ENCODE measurements around the gene SAMD8. TPM values are rescaled to one million over a fixed set of nuclear protein-coding genes. Genes with fewer than 3 reads are reported as not detected.
"Not testable (repeated sequence)": the region's sequence is repeated elsewhere in the genome, so short reads cannot be mapped to it uniquely, and the experiment has no call there.

SAMD8 gene
- polyA plus RNA-seq, 3 donors = 3.0 to 14.1 (median 10.9) TPM

- H3K27ac ChIP-seq (ENCODE audit: low read depth, low read length) = no peak overlapping the region
Observed at GRCh38 chr10:75176046-75176445, 64.6 kb downstream of the SAMD8 start.

GRCh38 chr10:75176736-75177135, 65.3 kb downstream of the SAMD8 start:
- WGBS, 3 donors = 95 to 100% (median 98%) methylated on average over 1 of the region's 1 CpG
- no peak overlapping the region for H3K27ac ChIP-seq (ENCODE audit: low read depth, low read length)

More at GRCh38 chr10:75176046-75176445, 64.6 kb downstream of the SAMD8 start:
- WGBS, 3 donors = 88 to 94% (median 94%) methylated on average over 6 of the region's 6 CpGs

DNA sequence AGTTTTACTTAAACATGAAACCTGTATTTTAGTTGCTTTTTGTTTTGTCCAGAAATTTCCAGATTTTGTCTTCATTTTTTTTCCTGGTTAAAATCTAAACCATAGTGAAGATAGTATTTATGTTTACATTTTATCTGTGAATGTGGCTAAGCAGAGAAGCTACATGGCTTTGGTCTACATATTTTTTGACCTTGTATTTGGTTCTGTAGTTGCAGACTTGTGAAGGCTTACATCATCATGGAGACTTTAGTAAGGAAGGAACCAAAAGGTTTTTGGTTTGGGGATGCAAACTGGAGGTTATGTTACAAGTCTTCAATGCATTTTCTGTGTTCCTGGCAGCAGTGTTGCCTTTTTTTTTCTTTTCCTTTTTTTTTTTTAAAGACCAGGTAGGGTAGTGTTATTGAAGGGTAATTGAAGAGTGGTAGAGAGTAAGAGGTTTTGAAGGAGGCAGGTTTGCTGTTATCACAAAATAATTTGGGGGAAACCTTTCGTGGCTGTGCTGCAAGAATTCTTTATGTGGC, 68.3 kb downstream of the SAMD8 start:
- H3K27ac ChIP-seq (ENCODE audit: low read depth, low read length) = no peak overlapping the region
- 88 to 100% (median 96%) methylated on average over 1 of the region's 1 CpG for WGBS, 3 donors

DNA sequence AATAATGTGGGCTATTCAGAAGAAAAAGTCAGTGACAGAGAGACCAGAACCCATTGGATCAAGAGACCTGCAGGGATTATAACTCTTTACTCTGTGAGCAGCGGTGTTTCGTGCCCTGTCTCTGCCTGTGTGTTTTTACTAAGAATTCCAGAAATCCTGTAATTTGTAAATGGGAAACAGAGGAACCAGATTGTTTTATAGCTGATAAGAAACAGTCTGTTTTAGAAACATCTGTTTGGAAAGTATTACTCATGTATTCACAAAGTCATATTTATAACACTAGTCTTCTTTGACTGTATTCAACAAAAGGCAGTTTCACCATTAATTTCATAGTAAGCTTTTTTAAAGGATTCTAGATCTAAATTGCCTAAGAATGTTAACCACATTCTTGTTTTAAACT, 69.1 kb downstream of the SAMD8 start:
- WGBS, 3 donors = 79 to 97% (median 88%) methylated on average over 2 of the region's 2 CpGs
- no peak overlapping the region for H3K27ac ChIP-seq (ENCODE audit: low read depth, low read length)

DNA sequence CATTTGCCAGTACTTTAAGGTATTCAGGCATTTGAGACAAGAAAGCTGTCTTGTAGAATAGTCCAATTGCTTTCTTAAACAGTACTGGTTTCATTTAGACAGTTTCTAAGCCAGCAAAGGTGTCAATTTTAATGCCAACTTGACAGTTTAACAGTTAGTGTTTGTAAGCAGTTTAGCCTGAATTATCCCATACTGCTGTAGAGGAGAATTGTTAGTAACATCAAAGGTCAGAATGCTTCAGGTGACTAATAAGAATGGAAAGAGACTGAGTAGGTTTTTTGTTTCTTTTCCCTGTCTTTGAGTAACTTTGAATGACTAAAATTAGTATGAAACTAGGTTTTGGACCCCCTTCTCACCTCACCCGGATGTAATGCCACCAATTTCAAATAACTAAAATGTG, 69.6 kb downstream of the SAMD8 start:
- 88 to 97% (median 96%) methylated on average over 1 of the region's 1 CpG for WGBS, 3 donors
- no peak overlapping the region for H3K27ac ChIP-seq (ENCODE audit: low read depth, low read length)

- WGBS, 3 donors = 70 to 78% (median 70%) methylated on average over 4 of the region's 4 CpGs
- no peak overlapping the region for H3K27ac ChIP-seq (ENCODE audit: low read depth, low read length)
Observed at GRCh38 chr10:75186310-75186709, 74.9 kb downstream of the SAMD8 start.

- 68 to 93% (median 88%) methylated on average over 3 of the region's 3 CpGs for WGBS, 3 donors
- no peak overlapping the region for H3K27ac ChIP-seq (ENCODE audit: low read depth, low read length)
Observed at GRCh38 chr10:75187961-75188426, 76.5 kb downstream of the SAMD8 start.

- WGBS, 3 donors = 91 to 97% (median 96%) methylated on average over 9 of the region's 9 CpGs
- not testable (repeated sequence) for H3K27ac ChIP-seq (ENCODE audit: low read depth, low read length)
Observed at GRCh38 chr10:75188522-75188921, 77.1 kb downstream of the SAMD8 start.

GRCh38 chr10:75189266-75190096, 78.0 kb downstream of the SAMD8 start:
- H3K27ac ChIP-seq (ENCODE audit: low read depth, low read length) = no peak overlapping the region
- WGBS, 3 donors = 91 to 96% (median 93%) methylated on average over 11 to 12 of the region's 12 CpGs

DNA sequence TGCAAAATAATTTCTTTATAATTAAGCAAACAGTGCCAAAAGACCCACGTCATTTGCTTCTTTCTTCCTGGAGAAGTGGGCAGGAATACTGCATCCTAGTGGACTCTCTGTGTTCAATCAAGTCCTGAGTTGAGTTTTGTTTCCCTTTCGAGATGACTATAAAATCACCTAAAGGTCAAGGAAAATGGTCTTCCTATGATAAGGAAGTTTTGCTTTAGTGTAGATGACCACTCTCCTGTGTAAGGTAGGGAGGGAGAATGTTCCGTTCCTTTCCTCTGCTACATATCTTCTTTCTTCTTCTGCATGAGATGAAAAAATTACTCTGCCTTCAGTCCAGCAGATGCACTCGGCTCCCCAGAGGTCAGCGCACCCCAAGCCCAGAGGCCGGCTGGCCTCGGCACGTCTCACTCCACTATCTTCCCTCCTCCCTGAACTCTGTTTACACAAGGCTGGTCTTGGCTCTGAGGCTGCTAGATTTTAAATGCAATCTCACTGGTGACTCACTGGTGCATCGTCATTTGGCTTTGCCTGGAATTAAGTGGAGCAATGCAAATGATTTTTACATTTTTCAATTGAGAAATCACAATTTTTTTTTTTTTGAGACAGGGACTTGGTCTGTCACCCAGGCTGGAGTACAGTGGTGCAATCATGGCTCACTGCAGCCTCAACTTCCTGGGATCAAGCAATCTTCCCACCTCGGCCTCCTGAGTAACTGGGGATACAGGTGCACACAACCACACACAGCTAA, 80.5 kb downstream of the SAMD8 start:
- 26 to 57% (median 51%) methylated on average over 10 of the region's 10 CpGs for whole genome bisulfite sequencing, 3 donors
- peak overlapping the region; percentile 69 for H3K27ac ChIP-seq (ENCODE audit: low read depth, low read length)

DNA sequence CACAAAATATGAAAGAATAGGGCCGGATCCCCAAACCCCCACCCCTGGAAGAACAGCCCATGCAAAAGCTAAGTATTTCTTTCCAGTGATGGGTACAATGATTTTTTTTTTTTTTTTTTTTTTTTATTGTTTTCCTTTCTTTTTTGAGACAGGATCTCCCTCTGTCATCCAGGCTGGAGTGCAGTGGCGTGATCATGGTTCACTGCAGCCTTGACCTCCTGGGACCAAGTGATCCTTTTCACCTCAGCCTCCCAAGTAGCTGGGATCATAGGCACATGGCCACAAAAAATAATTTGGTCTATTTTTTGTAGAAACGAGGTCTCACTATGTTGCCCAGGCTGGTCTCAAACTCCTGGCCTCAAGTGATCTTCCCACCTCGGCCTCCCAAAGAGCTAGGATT, 83.2 kb downstream of the SAMD8 start:
- 92 to 98% (median 95%) methylated on average over 4 of the region's 4 CpGs for WGBS, 3 donors
- not testable (repeated sequence) for H3K27ac ChIP-seq (ENCODE audit: low read depth, low read length)

GRCh38 chr10:75195035-75195763, 83.7 kb downstream of the SAMD8 start:
- WGBS, 3 donors = 90 to 95% (median 93%) methylated on average over 6 of the region's 6 CpGs
- no peak overlapping the region for H3K27ac ChIP-seq (ENCODE audit: low read depth, low read length)

- WGBS, 3 donors = 78 to 90% (median 85%) methylated on average over 3 of the region's 3 CpGs
- no peak overlapping the region for H3K27ac ChIP-seq (ENCODE audit: low read depth, low read length)
Observed at GRCh38 chr10:75197066-75197465, 85.6 kb downstream of the SAMD8 start.

- no peak overlapping the region for H3K27ac ChIP-seq (ENCODE audit: low read depth, low read length)
- 81 to 87% (median 84%) methylated on average over 2 of the region's 2 CpGs for WGBS, 3 donors
Observed at GRCh38 chr10:75197906-75198305, 86.5 kb downstream of the SAMD8 start.

GRCh38 chr10:75199949-75200348, 88.5 kb downstream of the SAMD8 start:
- H3K27ac ChIP-seq (ENCODE audit: low read depth, low read length) = not testable (repeated sequence)
- 95 to 98% (median 97%) methylated on average over 6 of the region's 6 CpGs for WGBS, 3 donors

DNA sequence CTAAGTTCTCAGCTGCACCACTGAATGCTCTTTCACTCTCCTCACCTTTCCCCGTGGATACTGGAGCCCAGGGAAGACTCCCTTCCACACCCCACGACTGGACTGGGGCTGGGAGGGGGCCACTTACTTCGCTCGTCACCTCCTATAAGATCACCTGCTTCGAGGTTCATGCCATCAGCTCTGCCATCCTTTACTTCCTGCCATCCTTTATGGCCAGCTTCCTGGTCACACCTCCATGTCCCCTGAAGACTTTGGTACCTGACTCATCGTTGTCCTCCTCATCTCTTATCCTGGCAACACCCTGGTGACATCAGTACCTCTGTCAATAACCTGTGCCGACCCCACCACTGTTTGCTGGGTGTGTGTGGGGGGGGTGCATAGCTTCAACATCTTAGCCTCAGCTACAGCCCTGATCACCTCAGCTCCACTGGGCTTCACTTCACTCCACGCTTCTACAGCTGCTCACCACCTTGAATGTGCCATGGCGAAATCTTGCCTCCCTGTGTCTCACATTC, 90.4 kb downstream of the SAMD8 start:
- H3K27ac ChIP-seq (ENCODE audit: low read depth, low read length) = no peak overlapping the region
- 78 to 88% (median 80%) methylated on average over 9 of the region's 9 CpGs for WGBS, 3 donors

DNA sequence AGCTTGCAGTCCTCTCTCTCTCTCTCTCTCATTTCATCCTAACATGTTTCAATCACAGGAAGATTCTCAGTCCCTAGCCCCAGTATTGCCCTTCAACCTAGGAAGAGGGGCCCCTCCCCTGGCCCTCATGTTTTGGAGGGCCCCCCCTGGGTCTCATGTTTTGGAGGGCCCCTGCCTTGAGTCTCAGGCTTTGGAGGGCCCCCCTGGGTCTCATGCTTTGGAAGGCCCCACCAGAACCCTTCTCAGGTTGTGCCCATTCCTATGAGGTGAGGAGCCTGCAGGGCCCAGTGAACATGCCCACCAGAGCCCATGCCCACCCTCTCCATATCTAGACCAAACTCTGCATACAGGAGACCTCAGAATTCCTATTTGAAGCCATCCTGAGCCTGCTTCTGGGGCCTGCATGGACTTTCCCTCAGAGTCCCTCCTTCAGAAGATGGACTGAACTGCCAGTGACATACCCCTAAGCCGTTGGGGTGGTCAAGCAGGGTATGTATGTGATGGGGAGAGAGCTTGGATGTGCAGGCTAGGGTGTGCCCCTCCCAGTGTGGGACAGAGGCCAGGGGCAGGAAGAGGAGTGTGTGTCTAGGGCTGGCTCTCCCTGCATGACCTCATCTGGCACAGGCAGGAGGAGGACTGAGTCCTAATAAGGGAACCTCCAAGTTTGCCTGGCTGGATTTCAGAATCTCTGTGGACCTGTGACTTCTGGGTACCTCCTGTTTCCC, 91.0 kb downstream of the SAMD8 start:
- WGBS, 3 donors = 50 to 68% (median 63%) methylated on average over 1 of the region's 1 CpG
- no peak overlapping the region for H3K27ac ChIP-seq (ENCODE audit: low read depth, low read length)

Measured in adipose tissue (tissue), 3 donors.